IMR-90 (cell line): Measurements from ENCODE around the gene GMCL2. TPM values are rescaled to one million over a fixed set of nuclear protein-coding genes. Genes with fewer than 3 reads are reported as not detected.

Source experiments
- ATAC-seq: fragments of 200-7000 bp; cut with Tn5 transposase; 2 replicates; pipeline ENCODE4 v1.9.1; 2020; ENCODE audit warnings: low read depth, mild to moderate bottlenecking, moderate library complexity
- BruUV-seq: library from RNA; stranded (reverse); fragments of 400-500 nt; replicated peaks from 2 replicates; lab custom pipeline; 2021; lab: Mats Ljungman, UMichigan
- CTCF ChIA-PET: fragments of 300-600 bp; formaldehyde crosslinking; extraction: SDS; loops from one replicate; lab custom pipeline; 2021; ENCODE audit warnings: antibody characterized with exemption; lab: Yijun Ruan, JAX
- POLR2A ChIA-PET: fragments of 300-600 bp; sonication (Branson Sonifier 250); formaldehyde crosslinking; loops from one replicate; lab custom pipeline; 2022; ENCODE audit warnings: antibody characterized with exemption; ENCODE audit not compliant: unreplicated experiment; lab: Charles Lee
- DNase-seq: peaks from one replicate; pipeline ENCODE4 v3.0.0; 2013
- H2AFZ ChIP-seq: replicated peaks from 2 replicates; pipeline ENCODE3; 2013; ENCODE audit warnings: low read length, mild to moderate bottlenecking; ENCODE audit not compliant: poor library complexity
- H2AK5ac ChIP-seq: 2 replicates; pipeline ENCODE4 v1.6.1; 2013; ENCODE audit warnings: low read depth, low read length, inconsistent platforms
- H2AK9ac ChIP-seq: replicated peaks from 2 replicates; pipeline ENCODE3; 2013; ENCODE audit warnings: mild to moderate bottlenecking, low read depth, low read length, moderate library complexity; ENCODE audit not compliant: poor library complexity
- H2BK120ac ChIP-seq: 2 replicates; pipeline ENCODE4 v1.6.1; 2013; ENCODE audit warnings: low read depth, low read length, inconsistent platforms
- H2BK15ac ChIP-seq: 3 replicates; pipeline ENCODE4 v1.6.1; 2013; ENCODE audit warnings: low read depth, low read length, inconsistent platforms
- H2BK20ac ChIP-seq: 2 replicates; pipeline ENCODE4 v1.6.1; 2013; ENCODE audit warnings: low read depth, mild to moderate bottlenecking, inconsistent platforms, low read length, moderate library complexity
- H2BK5ac ChIP-seq: 2 replicates; pipeline ENCODE4 v1.6.1; 2013; ENCODE audit warnings: mild to moderate bottlenecking, low read depth, low read length, inconsistent platforms; ENCODE audit not compliant: poor library complexity, severe bottlenecking
- H3K14ac ChIP-seq: replicated peaks from 2 replicates; pipeline ENCODE4 v1.6.1; 2013; ENCODE audit warnings: low read depth, low read length, inconsistent platforms
- H3K18ac ChIP-seq: 2 replicates; pipeline ENCODE4 v1.6.1; 2013; ENCODE audit warnings: low read depth, low read length, control low read depth
- H3K23ac ChIP-seq: 2 replicates; pipeline ENCODE4 v1.6.1; 2013; ENCODE audit warnings: low read depth, low read length, inconsistent platforms
- H3K27ac ChIP-seq: 2 replicates; pipeline ENCODE4 v1.5.1; 2013; ENCODE audit warnings: mild to moderate bottlenecking, control low read depth, low read length; ENCODE audit not compliant: insufficient read depth
- H3K27me3 ChIP-seq: 2 replicates; pipeline ENCODE4 v1.6.1; 2013; ENCODE audit warnings: low read length; ENCODE audit not compliant: control insufficient read depth, insufficient read depth
- H3K36me3 ChIP-seq: 2 replicates; pipeline ENCODE4 v1.6.1; 2013; ENCODE audit warnings: low read length, mixed read lengths; ENCODE audit not compliant: control insufficient read depth, insufficient read depth
- H3K4ac ChIP-seq: 2 replicates; pipeline ENCODE4 v1.6.1; 2013; ENCODE audit warnings: low read depth, low read length, inconsistent platforms
- H3K4me1 ChIP-seq: 2 replicates; pipeline ENCODE4 v1.6.1; 2013; ENCODE audit warnings: low read length, mixed read lengths; ENCODE audit not compliant: control insufficient read depth, insufficient read depth
- H3K4me2 ChIP-seq: 2 replicates; pipeline ENCODE4 v1.6.1; 2013; ENCODE audit warnings: low read depth, mild to moderate bottlenecking, control low read depth, low read length, moderate library complexity
- H3K4me3 ChIP-seq: 2 replicates; pipeline ENCODE4 v1.5.1; 2013; ENCODE audit warnings: low read depth, mild to moderate bottlenecking, control low read depth, low read length, moderate library complexity; ENCODE audit not compliant: insufficient read depth
- H3K56ac ChIP-seq: 2 replicates; pipeline ENCODE4 v1.6.1; 2013; ENCODE audit warnings: low read length, inconsistent platforms; ENCODE audit not compliant: insufficient read depth; ENCODE audit errors: extremely low read depth
- H3K79me1 ChIP-seq, 2 experiments: 2 replicates each; pipeline ENCODE4 v1.6.1; 2013; ENCODE audit warnings: low read length in 2 of 2, inconsistent platforms in 1 of 2, low read depth in 1 of 2
- H3K9ac ChIP-seq: 2 replicates; pipeline ENCODE4 v1.6.1; 2013; ENCODE audit warnings: low read depth, low read length, control low read depth
- H3K9me1 ChIP-seq: 2 replicates; pipeline ENCODE4 v1.6.1; 2013; ENCODE audit warnings: low read length, inconsistent platforms; ENCODE audit not compliant: insufficient read depth
- H3K9me3 ChIP-seq: 2 replicates; pipeline ENCODE4 v1.6.1; 2013; ENCODE audit warnings: low read length; ENCODE audit not compliant: control insufficient read depth, insufficient read depth
- H4K20me1 ChIP-seq: 2 replicates; pipeline ENCODE4 v1.6.1; 2013; ENCODE audit warnings: low read length, inconsistent platforms; ENCODE audit not compliant: insufficient read depth
- H4K5ac ChIP-seq: 2 replicates; pipeline ENCODE4 v1.6.1; 2013; ENCODE audit warnings: mild to moderate bottlenecking, low read depth, low read length, control low read depth
- H4K8ac ChIP-seq, 2 experiments: 2 replicates each; pipeline ENCODE4 v1.6.1; 2013; ENCODE audit warnings: low read depth in 2 of 2, low read length in 2 of 2, control low read depth in 1 of 2, inconsistent platforms in 1 of 2
- H4K91ac ChIP-seq: 2 replicates; pipeline ENCODE4 v1.6.1; 2013; ENCODE audit warnings: low read depth, low read length, inconsistent platforms; ENCODE audit not compliant: insufficient read depth
- BHLHE40 ChIP-seq: fragments of 150-350 bp; IDR thresholded peaks from 2 replicates; pipeline ENCODE4 v1.6.1; 2016; ENCODE audit warnings: mild to moderate bottlenecking, low read depth, low read length
- CEBPB ChIP-seq: IDR thresholded peaks from 2 replicates; pipeline ENCODE4 v1.6.1; 2012; ENCODE audit warnings: low read depth, low read length, improper control_type of control experiment
- MAZ ChIP-seq: IDR thresholded peaks from 2 replicates; pipeline ENCODE4 v1.6.1; 2012; ENCODE audit warnings: low read depth, mild to moderate bottlenecking, low read length, improper control_type of control experiment, moderate library complexity, borderline replicate concordance
- POLR2A ChIP-seq: IDR thresholded peaks from 2 replicates; pipeline ENCODE4 v1.6.1; 2012; ENCODE audit warnings: mild to moderate bottlenecking, low read depth, low read length
- RAD21 ChIP-seq: IDR thresholded peaks from 2 replicates; pipeline ENCODE4 v1.6.1; 2012; ENCODE audit warnings: low read length, improper control_type of control experiment
- RCOR1 ChIP-seq: IDR thresholded peaks from 2 replicates; pipeline ENCODE4 v1.6.1; 2012; ENCODE audit warnings: mild to moderate bottlenecking, low read length, improper control_type of control experiment; ENCODE audit not compliant: insufficient replicate concordance
- RFX5 ChIP-seq: IDR thresholded peaks from 2 replicates; pipeline ENCODE4 v1.8.0; 2012; ENCODE audit warnings: low read depth, mild to moderate bottlenecking, low read length, moderate library complexity
- SMC3 ChIP-seq: fragments of 150-350 bp; IDR thresholded peaks from 2 replicates; pipeline ENCODE4 v1.6.1; 2016; ENCODE audit warnings: low read depth, mild to moderate bottlenecking, antibody characterized with exemption, low read length, moderate library complexity
- WGBS, 2 experiments: methylation state at CpG; one replicate each; pipeline versions ENCODE4 v1.1.5 to v1.1.7; 2013; ENCODE audit warnings: missing lambda C conversion rate in 2 of 2; ENCODE audit not compliant: insufficient read length in 1 of 2; ENCODE audit errors: extremely low coverage in 2 of 2; 5-methylcytosine and 5-hydroxymethylcytosine counted together
- dilution Hi-C: fragments of 300-500 bp; cut with HindIII; formaldehyde crosslinking; loops from one replicate; pipeline ENCODE4 v1.14.3; 2018; ENCODE audit warnings: low sequenced_read_pairs; ENCODE audit not compliant: unreplicated experiment
- in situ Hi-C: fragments of 300-500 bp; cut with MboI; formaldehyde crosslinking; loops from 3 replicates; pipeline ENCODE4 v1.14.3; 2019; ENCODE audit warnings: low sequenced_read_pairs, inconsistent platforms, mixed read lengths
- intact Hi-C: fragments of 100-400 bp; cut with micrococcal nuclease; formaldehyde crosslinking; loops from 2 replicates; pipeline ENCODE4 v1.10.0; 2022
- polyA plus RNA-seq, 3 experiments: library from polyadenylated mRNA; depleted of rRNA; stranded (reverse); fragments of >200 nt; gene quantifications; 2 replicates each; pipeline ENCODE4 v1.2.3, GENCODE V29; 2012; ENCODE audit warnings: low replicate concordance in 1 of 3
- total RNA-seq: library from RNA; depleted of rRNA; stranded (reverse); fragments of >200 nt; gene quantifications from 2 replicates; pipeline ENCODE4 v1.2.3, GENCODE V29; 2012
- TF ChIP-seq, protein P1 (sequence below): conservative IDR thresholded peaks from 2 replicates; pipeline ENCODE4 v1.5.1; 2012; ENCODE audit warnings: mild to moderate bottlenecking, low read depth, low read length, improper control_type of control experiment
- TF ChIP-seq, protein P2 (sequence below): fragments of 150-350 bp; IDR thresholded peaks from 2 replicates; pipeline ENCODE4 v1.6.1; 2017; ENCODE audit warnings: mild to moderate bottlenecking, antibody characterized with exemption, low read length, low read depth
- TF ChIP-seq, protein P3 (sequence below): fragments of 150-350 bp; IDR thresholded peaks from 2 replicates; pipeline ENCODE4 v1.6.1; 2016; ENCODE audit warnings: low read depth, mild to moderate bottlenecking, low read length, moderate library complexity, borderline replicate concordance

Gene GMCL2
- total and polyA plus RNA-seq, 2 of the 4 experiments (the other 2 are of a cell fraction) = not detected

DNA sequence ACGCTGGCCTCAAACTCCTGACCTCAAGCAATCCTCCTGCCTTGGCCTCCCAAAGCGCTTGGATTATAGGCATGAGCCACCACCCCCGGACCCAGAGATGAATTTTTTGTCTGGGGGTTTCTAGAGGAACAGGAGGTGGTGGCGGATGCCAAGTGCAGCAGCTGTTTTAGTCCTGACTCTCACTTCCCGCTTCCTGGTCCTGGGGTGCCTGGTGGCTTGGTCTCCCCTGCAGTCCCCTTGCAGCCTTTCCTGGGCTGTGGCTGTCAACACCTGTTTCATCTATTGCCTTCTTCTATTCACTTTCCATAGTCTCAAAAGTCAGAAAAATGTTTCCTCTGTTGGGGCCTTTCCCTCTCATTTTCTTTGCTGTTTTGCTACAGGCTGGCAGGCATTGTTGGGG lies 27.0 kb downstream of the GMCL2 start:
- no peak overlapping the region for H2BK5ac ChIP-seq
- no peaks in the 10 kb centered on the region for H3K36me3 ChIP-seq
- no peak overlapping the region for H3K9ac ChIP-seq
- no peak overlapping the region for H4K8ac ChIP-seq
- no peak overlapping the region for H3K23ac ChIP-seq
- no peak for DNase-seq
- no CpG with 5 or more reads among the region's 5 CpGs for WGBS, 2 experiments
- H2BK20ac ChIP-seq = no peak overlapping the region
- no peak overlapping the region for H2AK9ac ChIP-seq
- ChIA-PET POLR2A (no interaction called here), CTCF (no interaction called here)
- H3K9me1 ChIP-seq = no peaks in the 10 kb centered on the region
- H3K18ac ChIP-seq = no peak overlapping the region
- H3K4ac ChIP-seq = no peak overlapping the region
- no peak overlapping the region for H4K91ac ChIP-seq
- no peak overlapping the region for H2AFZ ChIP-seq
- ATAC-seq = no peak
- no peak for TF ChIP-seq RCOR1
- no peak for TF ChIP-seq MAZ
- no peak for TF ChIP-seq POLR2A
- TF ChIP-seq, protein P1, sequence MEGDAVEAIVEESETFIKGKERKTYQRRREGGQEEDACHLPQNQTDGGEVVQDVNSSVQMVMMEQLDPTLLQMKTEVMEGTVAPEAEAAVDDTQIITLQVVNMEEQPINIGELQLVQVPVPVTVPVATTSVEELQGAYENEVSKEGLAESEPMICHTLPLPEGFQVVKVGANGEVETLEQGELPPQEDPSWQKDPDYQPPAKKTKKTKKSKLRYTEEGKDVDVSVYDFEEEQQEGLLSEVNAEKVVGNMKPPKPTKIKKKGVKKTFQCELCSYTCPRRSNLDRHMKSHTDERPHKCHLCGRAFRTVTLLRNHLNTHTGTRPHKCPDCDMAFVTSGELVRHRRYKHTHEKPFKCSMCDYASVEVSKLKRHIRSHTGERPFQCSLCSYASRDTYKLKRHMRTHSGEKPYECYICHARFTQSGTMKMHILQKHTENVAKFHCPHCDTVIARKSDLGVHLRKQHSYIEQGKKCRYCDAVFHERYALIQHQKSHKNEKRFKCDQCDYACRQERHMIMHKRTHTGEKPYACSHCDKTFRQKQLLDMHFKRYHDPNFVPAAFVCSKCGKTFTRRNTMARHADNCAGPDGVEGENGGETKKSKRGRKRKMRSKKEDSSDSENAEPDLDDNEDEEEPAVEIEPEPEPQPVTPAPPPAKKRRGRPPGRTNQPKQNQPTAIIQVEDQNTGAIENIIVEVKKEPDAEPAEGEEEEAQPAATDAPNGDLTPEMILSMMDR = no peak
- TF ChIP-seq, protein P2, sequence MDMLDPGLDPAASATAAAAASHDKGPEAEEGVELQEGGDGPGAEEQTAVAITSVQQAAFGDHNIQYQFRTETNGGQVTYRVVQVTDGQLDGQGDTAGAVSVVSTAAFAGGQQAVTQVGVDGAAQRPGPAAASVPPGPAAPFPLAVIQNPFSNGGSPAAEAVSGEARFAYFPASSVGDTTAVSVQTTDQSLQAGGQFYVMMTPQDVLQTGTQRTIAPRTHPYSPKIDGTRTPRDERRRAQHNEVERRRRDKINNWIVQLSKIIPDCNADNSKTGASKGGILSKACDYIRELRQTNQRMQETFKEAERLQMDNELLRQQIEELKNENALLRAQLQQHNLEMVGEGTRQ = no peak
- TF ChIP-seq RFX5 = no peak
- TF ChIP-seq BHLHE40 = no peak
- no peak for TF ChIP-seq RAD21
- no peak for TF ChIP-seq SMC3
- TF ChIP-seq, protein P3, sequence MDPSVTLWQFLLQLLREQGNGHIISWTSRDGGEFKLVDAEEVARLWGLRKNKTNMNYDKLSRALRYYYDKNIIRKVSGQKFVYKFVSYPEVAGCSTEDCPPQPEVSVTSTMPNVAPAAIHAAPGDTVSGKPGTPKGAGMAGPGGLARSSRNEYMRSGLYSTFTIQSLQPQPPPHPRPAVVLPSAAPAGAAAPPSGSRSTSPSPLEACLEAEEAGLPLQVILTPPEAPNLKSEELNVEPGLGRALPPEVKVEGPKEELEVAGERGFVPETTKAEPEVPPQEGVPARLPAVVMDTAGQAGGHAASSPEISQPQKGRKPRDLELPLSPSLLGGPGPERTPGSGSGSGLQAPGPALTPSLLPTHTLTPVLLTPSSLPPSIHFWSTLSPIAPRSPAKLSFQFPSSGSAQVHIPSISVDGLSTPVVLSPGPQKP = no peak
- no peak for TF ChIP-seq CEBPB
- BruUV-seq = no TSS peak
- no peak overlapping the region for H4K5ac ChIP-seq
- in situ Hi-C loops = loop anchor here (25.0 kb wide), 1 partner anchor 223 kb away; no protein-coding TSS in a partner anchor
- no peaks in the 10 kb centered on the region for H3K79me1 ChIP-seq
- no peaks in the 10 kb centered on the region for H3K9me3 ChIP-seq
- H2AK5ac ChIP-seq = no peak overlapping the region
- no peaks in the 10 kb centered on the region for H3K4me1 ChIP-seq
- intact Hi-C loops = loop anchor here (10.0 kb wide), 1 partner anchor 555 kb away; the partner anchor contains the start of gene B4GALT7
- no peak overlapping the region for H3K4me3 ChIP-seq
- no peak overlapping the region for H3K4me2 ChIP-seq
- no peak overlapping the region for H3K14ac ChIP-seq
- no peak overlapping the region for H3K27ac ChIP-seq
- dilution Hi-C loops = no loop called here
- no peak overlapping the region for H3K56ac ChIP-seq
- H3K27me3 ChIP-seq = peaks cover 22% of the 10 kb centered on the region
- H2BK120ac ChIP-seq = no peak overlapping the region
- no peaks in the 10 kb centered on the region for H4K20me1 ChIP-seq
- H2BK15ac ChIP-seq = no peak overlapping the region
